ENCODE data around the gene CYB561D2. TPM values are rescaled to one million over a fixed set of nuclear protein-coding genes. Genes with fewer than 3 reads are reported as not detected.
A peak's percentile ranks its signal among the peaks of the same experiment; 100 is the strongest.

The CYB561D2 gene
- total and polyA plus RNA-seq, 2 of the 13 experiments (the other 11 are each of a cell fraction or from before 2014, with no cell fraction given): 11.1 to 17.2 TPM

DNA sequence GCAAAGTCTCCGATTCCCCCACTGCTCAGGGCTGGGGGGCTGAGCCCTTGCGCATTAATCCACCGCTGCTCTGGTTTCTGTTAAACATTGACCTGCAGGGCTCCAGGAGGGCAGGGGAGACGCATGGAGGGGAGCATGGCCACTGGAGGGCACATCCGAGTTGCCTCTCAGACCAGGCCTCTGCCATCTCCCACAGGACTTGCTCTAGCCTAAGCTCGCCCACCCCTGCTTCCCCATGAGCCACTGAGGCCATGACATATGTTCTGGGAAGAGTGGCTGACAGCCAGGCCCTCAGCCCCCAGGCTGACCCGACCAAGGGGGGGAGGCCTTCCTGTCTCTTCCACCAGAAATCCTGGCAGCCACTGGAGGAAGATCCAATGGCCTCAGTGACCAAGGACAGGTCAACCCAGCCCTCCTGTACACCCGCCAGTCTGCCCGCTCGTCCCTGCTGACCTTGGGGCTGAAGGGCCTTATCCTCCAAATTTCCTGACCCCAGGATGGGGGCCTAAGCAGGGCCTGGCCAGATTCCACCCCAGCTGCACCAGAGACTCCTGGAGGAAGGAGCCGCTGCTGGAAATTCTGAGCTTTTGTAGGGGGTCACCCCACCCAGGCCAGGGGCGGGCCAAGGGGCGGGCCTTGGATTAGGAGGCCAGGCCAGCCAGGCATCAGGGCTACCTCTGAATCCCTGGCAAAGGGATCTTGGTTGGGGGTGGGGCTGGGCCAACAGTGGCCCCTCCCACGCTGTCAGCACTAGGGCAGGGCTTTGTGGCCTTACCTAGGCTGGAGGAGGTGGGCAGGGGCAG lies 47.4 kb upstream of the CYB561D2 start, which contains the start of gene HYAL1 (continued):
- TF ChIP-seq, protein P1, sequence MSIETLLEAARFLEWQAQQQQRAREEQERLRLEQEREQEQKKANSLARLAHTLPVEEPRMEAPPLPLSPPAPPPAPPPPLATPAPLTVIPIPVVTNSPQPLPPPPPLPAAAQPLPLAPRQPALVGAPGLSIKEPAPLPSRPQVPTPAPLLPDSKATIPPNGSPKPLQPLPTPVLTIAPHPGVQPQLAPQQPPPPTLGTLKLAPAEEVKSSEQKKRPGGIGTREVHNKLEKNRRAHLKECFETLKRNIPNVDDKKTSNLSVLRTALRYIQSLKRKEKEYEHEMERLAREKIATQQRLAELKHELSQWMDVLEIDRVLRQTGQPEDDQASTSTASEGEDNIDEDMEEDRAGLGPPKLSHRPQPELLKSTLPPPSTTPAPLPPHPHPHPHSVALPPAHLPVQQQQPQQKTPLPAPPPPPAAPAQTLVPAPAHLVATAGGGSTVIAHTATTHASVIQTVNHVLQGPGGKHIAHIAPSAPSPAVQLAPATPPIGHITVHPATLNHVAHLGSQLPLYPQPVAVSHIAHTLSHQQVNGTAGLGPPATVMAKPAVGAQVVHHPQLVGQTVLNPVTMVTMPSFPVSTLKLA (IDR thresholded peaks at IDR 0.05): no peak; the same call in 1 of the 2 replicates
- TF ChIP-seq EED (CRISPR knock-in tag; IDR thresholded peaks at IDR 0.05) (0 out of 2 replicates have a peak, but pooled peaks have one; percentile 57), SRY (CRISPR knock-in tag; IDR thresholded peaks at IDR 0.05) (no peak), NFE2L2 (IDR thresholded peaks at IDR 0.05; ENCODE audit: low read length) (no peak), ZNF17 (CRISPR knock-in tag; IDR thresholded peaks at IDR 0.05) (no peak), ZSCAN25 (CRISPR knock-in tag; IDR thresholded peaks at IDR 0.05) (peak; percentile 89; the same call in 1 of the 2 replicates), ZNF234 (CRISPR knock-in tag; conservative IDR thresholded peaks at IDR 0.05) (no peak; the same call in 1 of the 2 replicates), U2AF2 (IDR thresholded peaks at IDR 0.05; ENCODE audit: low read depth, low read length) (no peak), FOXC1 (CRISPR knock-in tag; IDR thresholded peaks at IDR 0.05; ENCODE audit: borderline replicate concordance) (no peak), NR3C1 (CRISPR knock-in tag; IDR thresholded peaks at IDR 0.05) (no peak), ZNF543 (CRISPR knock-in tag; IDR thresholded peaks at IDR 0.05) (peak; percentile 65; the same call in 1 of the 2 replicates), SPEN (CRISPR knock-in tag; IDR thresholded peaks at IDR 0.05; ENCODE audit: low read depth) (no peak; the same call in none of the 2 replicates), RFX1 (IDR thresholded peaks at IDR 0.05) (no peak)
- TF ChIP-seq, protein P2, sequence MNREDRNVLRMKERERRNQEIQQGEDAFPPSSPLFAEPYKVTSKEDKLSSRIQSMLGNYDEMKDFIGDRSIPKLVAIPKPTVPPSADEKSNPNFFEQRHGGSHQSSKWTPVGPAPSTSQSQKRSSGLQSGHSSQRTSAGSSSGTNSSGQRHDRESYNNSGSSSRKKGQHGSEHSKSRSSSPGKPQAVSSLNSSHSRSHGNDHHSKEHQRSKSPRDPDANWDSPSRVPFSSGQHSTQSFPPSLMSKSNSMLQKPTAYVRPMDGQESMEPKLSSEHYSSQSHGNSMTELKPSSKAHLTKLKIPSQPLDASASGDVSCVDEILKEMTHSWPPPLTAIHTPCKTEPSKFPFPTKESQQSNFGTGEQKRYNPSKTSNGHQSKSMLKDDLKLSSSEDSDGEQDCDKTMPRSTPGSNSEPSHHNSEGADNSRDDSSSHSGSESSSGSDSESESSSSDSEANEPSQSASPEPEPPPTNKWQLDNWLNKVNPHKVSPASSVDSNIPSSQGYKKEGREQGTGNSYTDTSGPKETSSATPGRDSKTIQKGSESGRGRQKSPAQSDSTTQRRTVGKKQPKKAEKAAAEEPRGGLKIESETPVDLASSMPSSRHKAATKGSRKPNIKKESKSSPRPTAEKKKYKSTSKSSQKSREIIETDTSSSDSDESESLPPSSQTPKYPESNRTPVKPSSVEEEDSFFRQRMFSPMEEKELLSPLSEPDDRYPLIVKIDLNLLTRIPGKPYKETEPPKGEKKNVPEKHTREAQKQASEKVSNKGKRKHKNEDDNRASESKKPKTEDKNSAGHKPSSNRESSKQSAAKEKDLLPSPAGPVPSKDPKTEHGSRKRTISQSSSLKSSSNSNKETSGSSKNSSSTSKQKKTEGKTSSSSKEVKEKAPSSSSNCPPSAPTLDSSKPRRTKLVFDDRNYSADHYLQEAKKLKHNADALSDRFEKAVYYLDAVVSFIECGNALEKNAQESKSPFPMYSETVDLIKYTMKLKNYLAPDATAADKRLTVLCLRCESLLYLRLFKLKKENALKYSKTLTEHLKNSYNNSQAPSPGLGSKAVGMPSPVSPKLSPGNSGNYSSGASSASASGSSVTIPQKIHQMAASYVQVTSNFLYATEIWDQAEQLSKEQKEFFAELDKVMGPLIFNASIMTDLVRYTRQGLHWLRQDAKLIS (CRISPR knock-in tag; IDR thresholded peaks at IDR 0.05): peak; percentile 77; the same call in 1 of the 2 replicates
- TF ChIP-seq, protein P3, sequence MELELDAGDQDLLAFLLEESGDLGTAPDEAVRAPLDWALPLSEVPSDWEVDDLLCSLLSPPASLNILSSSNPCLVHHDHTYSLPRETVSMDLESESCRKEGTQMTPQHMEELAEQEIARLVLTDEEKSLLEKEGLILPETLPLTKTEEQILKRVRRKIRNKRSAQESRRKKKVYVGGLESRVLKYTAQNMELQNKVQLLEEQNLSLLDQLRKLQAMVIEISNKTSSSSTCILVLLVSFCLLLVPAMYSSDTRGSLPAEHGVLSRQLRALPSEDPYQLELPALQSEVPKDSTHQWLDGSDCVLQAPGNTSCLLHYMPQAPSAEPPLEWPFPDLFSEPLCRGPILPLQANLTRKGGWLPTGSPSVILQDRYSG (CRISPR knock-in tag; IDR thresholded peaks at IDR 0.05): no peak
- TF ChIP-seq, protein P4, sequence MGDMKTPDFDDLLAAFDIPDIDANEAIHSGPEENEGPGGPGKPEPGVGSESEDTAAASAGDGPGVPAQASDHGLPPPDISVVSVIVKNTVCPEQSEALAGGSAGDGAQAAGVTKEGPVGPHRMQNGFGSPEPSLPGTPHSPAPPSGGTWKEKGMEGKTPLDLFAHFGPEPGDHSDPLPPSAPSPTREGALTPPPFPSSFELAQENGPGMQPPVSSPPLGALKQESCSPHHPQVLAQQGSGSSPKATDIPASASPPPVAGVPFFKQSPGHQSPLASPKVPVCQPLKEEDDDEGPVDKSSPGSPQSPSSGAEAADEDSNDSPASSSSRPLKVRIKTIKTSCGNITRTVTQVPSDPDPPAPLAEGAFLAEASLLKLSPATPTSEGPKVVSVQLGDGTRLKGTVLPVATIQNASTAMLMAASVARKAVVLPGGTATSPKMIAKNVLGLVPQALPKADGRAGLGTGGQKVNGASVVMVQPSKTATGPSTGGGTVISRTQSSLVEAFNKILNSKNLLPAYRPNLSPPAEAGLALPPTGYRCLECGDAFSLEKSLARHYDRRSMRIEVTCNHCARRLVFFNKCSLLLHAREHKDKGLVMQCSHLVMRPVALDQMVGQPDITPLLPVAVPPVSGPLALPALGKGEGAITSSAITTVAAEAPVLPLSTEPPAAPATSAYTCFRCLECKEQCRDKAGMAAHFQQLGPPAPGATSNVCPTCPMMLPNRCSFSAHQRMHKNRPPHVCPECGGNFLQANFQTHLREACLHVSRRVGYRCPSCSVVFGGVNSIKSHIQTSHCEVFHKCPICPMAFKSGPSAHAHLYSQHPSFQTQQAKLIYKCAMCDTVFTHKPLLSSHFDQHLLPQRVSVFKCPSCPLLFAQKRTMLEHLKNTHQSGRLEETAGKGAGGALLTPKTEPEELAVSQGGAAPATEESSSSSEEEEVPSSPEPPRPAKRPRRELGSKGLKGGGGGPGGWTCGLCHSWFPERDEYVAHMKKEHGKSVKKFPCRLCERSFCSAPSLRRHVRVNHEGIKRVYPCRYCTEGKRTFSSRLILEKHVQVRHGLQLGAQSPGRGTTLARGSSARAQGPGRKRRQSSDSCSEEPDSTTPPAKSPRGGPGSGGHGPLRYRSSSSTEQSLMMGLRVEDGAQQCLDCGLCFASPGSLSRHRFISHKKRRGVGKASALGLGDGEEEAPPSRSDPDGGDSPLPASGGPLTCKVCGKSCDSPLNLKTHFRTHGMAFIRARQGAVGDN (CRISPR knock-in tag; IDR thresholded peaks at IDR 0.05): peak; percentile 91
- TF ChIP-seq, protein P5, sequence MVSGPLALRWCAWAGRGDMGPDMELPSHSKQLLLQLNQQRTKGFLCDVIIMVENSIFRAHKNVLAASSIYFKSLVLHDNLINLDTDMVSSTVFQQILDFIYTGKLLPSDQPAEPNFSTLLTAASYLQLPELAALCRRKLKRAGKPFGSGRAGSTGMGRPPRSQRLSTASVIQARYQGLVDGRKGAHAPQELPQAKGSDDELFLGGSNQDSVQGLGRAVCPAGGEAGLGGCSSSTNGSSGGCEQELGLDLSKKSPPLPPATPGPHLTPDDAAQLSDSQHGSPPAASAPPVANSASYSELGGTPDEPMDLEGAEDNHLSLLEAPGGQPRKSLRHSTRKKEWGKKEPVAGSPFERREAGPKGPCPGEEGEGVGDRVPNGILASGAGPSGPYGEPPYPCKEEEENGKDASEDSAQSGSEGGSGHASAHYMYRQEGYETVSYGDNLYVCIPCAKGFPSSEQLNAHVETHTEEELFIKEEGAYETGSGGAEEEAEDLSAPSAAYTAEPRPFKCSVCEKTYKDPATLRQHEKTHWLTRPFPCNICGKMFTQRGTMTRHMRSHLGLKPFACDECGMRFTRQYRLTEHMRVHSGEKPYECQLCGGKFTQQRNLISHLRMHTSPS (CRISPR knock-in tag; IDR thresholded peaks at IDR 0.05; ENCODE audit: low read depth): peak; percentile 70
